GM23338 (cell line): ENCODE measurements around the gene C2CD4D. TPM values are rescaled to one million over a fixed set of nuclear protein-coding genes. Genes with fewer than 3 reads are reported as not detected.

Experiments
- ATAC-seq: fragments of 200-7000 bp; cut with Tn5 transposase; 3 replicates; pipeline ENCODE4 v1.9.1; 2020
- DNase-seq: peaks from one replicate; pipeline ENCODE4 v3.0.0-alpha.2; 2015; ENCODE audit warnings: low spot score
- H2AFZ ChIP-seq: fragments of 200-600 bp; sonication (generic); 2 replicates; pipeline ENCODE4 v1.8.0; 2016; ENCODE audit warnings: antibody characterized with exemption, mild to moderate bottlenecking, moderate library complexity
- H3F3A ChIP-seq: fragments of 200-600 bp; sonication (generic); replicated peaks from 2 replicates; pipeline ENCODE4 v1.8.0; 2017; ENCODE audit warnings: antibody characterized with exemption, mixed run types, low read depth
- H3K27ac ChIP-seq: fragments of 200-600 bp; sonication (generic); 2 replicates; pipeline ENCODE4 v1.6.1; 2016; ENCODE audit warnings: low read depth
- H3K27me3 ChIP-seq: fragments of 200-600 bp; sonication (generic); 2 replicates; pipeline ENCODE4 v1.8.0; 2016; ENCODE audit warnings: mild to moderate bottlenecking, mixed run types, moderate library complexity; ENCODE audit not compliant: insufficient read depth
- H3K36me3 ChIP-seq: fragments of 200-600 bp; sonication (generic); 2 replicates; pipeline ENCODE4 v1.8.0; 2016; ENCODE audit warnings: mild to moderate bottlenecking; ENCODE audit not compliant: insufficient read depth
- H3K4me1 ChIP-seq: fragments of 200-600 bp; sonication (generic); 2 replicates; pipeline ENCODE4 v1.8.0; 2016; ENCODE audit warnings: mild to moderate bottlenecking, moderate library complexity; ENCODE audit not compliant: insufficient read depth
- H3K4me2 ChIP-seq: fragments of 200-600 bp; sonication (generic); 2 replicates; pipeline ENCODE4 v1.7.1; 2017; ENCODE audit warnings: mixed run types
- H3K4me3 ChIP-seq: fragments of 200-600 bp; sonication (generic); 2 replicates; pipeline ENCODE4 v1.6.1; 2016; ENCODE audit warnings: mixed run types
- H3K79me2 ChIP-seq: fragments of 200-600 bp; sonication (generic); replicated peaks from 2 replicates; pipeline ENCODE4 v1.8.0; 2017; ENCODE audit warnings: mild to moderate bottlenecking; ENCODE audit not compliant: insufficient read depth
- H3K9me2 ChIP-seq: fragments of 200-600 bp; sonication (generic); 2 replicates; pipeline ENCODE4 v1.8.0; 2017; ENCODE audit not compliant: insufficient read depth
- H4K20me1 ChIP-seq: fragments of 200-600 bp; sonication (generic); replicated peaks from 2 replicates; pipeline ENCODE4 v1.8.0; 2017; ENCODE audit warnings: mild to moderate bottlenecking; ENCODE audit not compliant: insufficient read depth
- H3K27ac Mint-ChIP-seq: 2 replicates; pipeline ENCODE4 v1.8.0; 2020; ENCODE audit warnings: inconsistent platforms, mild to moderate bottlenecking, moderate library complexity, mixed read lengths
- H3K27me3 Mint-ChIP-seq: 3 replicates; pipeline ENCODE4 v1.8.0; 2022; ENCODE audit warnings: low read depth, mild to moderate bottlenecking, moderate library complexity, mixed read lengths, inconsistent platforms; ENCODE audit not compliant: insufficient read depth, poor library complexity
- H3K36me3 Mint-ChIP-seq: 3 replicates; pipeline ENCODE4 v1.8.0; 2021; ENCODE audit warnings: low read depth, mild to moderate bottlenecking, inconsistent platforms, moderate library complexity, mixed read lengths
- H3K4me1 Mint-ChIP-seq: 3 replicates; pipeline ENCODE4 v1.8.0; 2020; ENCODE audit warnings: mild to moderate bottlenecking, inconsistent platforms, mixed read lengths
- H3K4me3 Mint-ChIP-seq: 3 replicates; pipeline ENCODE4 v1.8.0; 2021; ENCODE audit warnings: moderate library complexity, mild to moderate bottlenecking, inconsistent platforms, mixed read lengths
- H3K9me3 Mint-ChIP-seq: 3 replicates; pipeline ENCODE4 v1.8.0; 2020; ENCODE audit warnings: moderate library complexity, mild to moderate bottlenecking, inconsistent platforms, mixed read lengths
- CREB1 ChIP-seq: fragments of 250-450 bp; sonication (Bioruptor Pico); IDR thresholded peaks from 2 replicates; pipeline ENCODE4 v1.5.0; 2020; ENCODE audit warnings: low read depth, mild to moderate bottlenecking, moderate library complexity
- CTCF ChIP-seq, 2 experiments: fragments of 200-600 bp in 1 of 2; sonication (generic) in 1 of 2; conservative IDR thresholded peaks; 2 replicates each; pipeline versions ENCODE4 v1.5.1 to v1.6.1; 2016 to 2017; ENCODE audit warnings: antibody characterized with exemption in 2 of 2, low read depth in 2 of 2, mild to moderate bottlenecking in 2 of 2, moderate library complexity in 1 of 2
- EZH2 ChIP-seq: fragments of 200-600 bp; sonication (generic); IDR thresholded peaks from one replicate; pipeline ENCODE4 v1.8.0; 2017; ENCODE audit warnings: antibody characterized with exemption, mild to moderate bottlenecking, low read depth; ENCODE audit not compliant: unreplicated experiment
- EZH2phosphoT487 ChIP-seq: fragments of 200-600 bp; sonication (generic); IDR thresholded peaks from one replicate; pipeline ENCODE4 v1.8.1; 2018; ENCODE audit warnings: antibody characterized with exemption; ENCODE audit not compliant: unreplicated experiment
- JUNB ChIP-seq: IDR thresholded peaks from one replicate; pipeline ENCODE4 v1.6.1; 2016; ENCODE audit warnings: antibody characterized with exemption; ENCODE audit not compliant: unreplicated experiment
- NANOG ChIP-seq: IDR thresholded peaks from 2 replicates; pipeline ENCODE4 v1.6.1; 2016; ENCODE audit warnings: antibody characterized with exemption, borderline replicate concordance
- POLR2AphosphoS5 ChIP-seq: IDR thresholded peaks from 2 replicates; pipeline ENCODE4 v1.6.1; 2016; ENCODE audit warnings: antibody characterized with exemption, low read depth
- STAT1 ChIP-seq: IDR thresholded peaks from one replicate; pipeline ENCODE4 v1.6.1; 2016; ENCODE audit warnings: antibody characterized with exemption; ENCODE audit not compliant: unreplicated experiment
- ZNF114 ChIP-seq: fragments of 250-450 bp; sonication (Bioruptor Pico); IDR thresholded peaks from 2 replicates; pipeline ENCODE4 v1.5.0; 2020; ENCODE audit warnings: mild to moderate bottlenecking, moderate library complexity
- ZNF331 ChIP-seq: fragments of 250-450 bp; sonication (Bioruptor Pico); IDR thresholded peaks from 2 replicates; pipeline ENCODE4 v1.5.0; 2020; ENCODE audit warnings: low read depth, mild to moderate bottlenecking, moderate library complexity
- ZNF462 ChIP-seq: fragments of 250-450 bp; sonication (Bioruptor Pico); IDR thresholded peaks from 2 replicates; pipeline ENCODE4 v1.5.0; 2020; ENCODE audit warnings: mild to moderate bottlenecking, moderate library complexity
- polyA plus RNA-seq: library from polyadenylated mRNA; unstranded; fragments of >200 nt; fragmentation: Nextera tagmentation; extraction: Ambion mirVana; gene quantifications from 2 replicates; pipeline ENCODE4 v1.2.1, GENCODE V29; 2016
- total RNA-seq: library from RNA; depleted of rRNA; stranded (reverse); fragments of >200 nt; shearing (Covaris generic); gene quantifications from 2 replicates; pipeline ENCODE4 v1.2.3, GENCODE V29; 2014

The C2CD4D gene
- total and polyA plus RNA-seq, 2 experiments from 2014 or later = 0.35 to 0.82 TPM

- Histone ChIP-seq H3K4me3 (no peak overlapping the region), H3K79me2 (no peaks in the 10 kb centered on the region), H3F3A (no peaks in the 10 kb centered on the region), H3K27ac (no peak overlapping the region), H3K36me3 (no peaks in the 10 kb centered on the region), H4K20me1 (no peaks in the 10 kb centered on the region), H3K4me1 (no peaks in the 10 kb centered on the region), H3K9me2 (no peaks in the 10 kb centered on the region), H3K27me3 (no peaks in the 10 kb centered on the region), H3K4me2 (no peak overlapping the region), H2AFZ (no peak overlapping the region)
- no peak for TF ChIP-seq STAT1
- TF ChIP-seq CREB1 = no peak
- TF ChIP-seq ZNF114 (CRISPR knock-in tag) = no peak
- TF ChIP-seq ZNF462 (CRISPR knock-in tag) = no peak
- no peak for TF ChIP-seq POLR2AphosphoS5
- TF ChIP-seq EZH2 = no peak
- TF ChIP-seq JUNB = no peak
- TF ChIP-seq EZH2phosphoT487 = no peak
- no peak for TF ChIP-seq CTCF (conservative IDR thresholded peaks at IDR 0.05; ENCODE audit: low read depth in 2 of 2)
- no peak for TF ChIP-seq ZNF331
- TF ChIP-seq NANOG = no peak
- Mint-ChIP-seq H3K4me1 (peaks cover 6% of the 10 kb centered on the region), H3K36me3 (no peaks in the 10 kb centered on the region), H3K9me3 (no peaks in the 10 kb centered on the region), H3K27ac (no peak overlapping the region), H3K4me3 (no peak overlapping the region), H3K27me3 (peaks cover 12% of the 10 kb centered on the region)
- DNase-seq = no peak
- no peak for ATAC-seq
Observed at GRCh38 chr1:151815716-151816327, 23.8 kb downstream of the C2CD4D start.
